BLaER1 treated with 17β-estradiol and CSF1 and Interleukin-3, amounts not matched to agents 10 nM and 100 nM (cell line): ENCODE results near the gene RRP36.

Source experiments
- H3K27ac ChIP-seq, 11 experiments: shearing (Covaris generic); formaldehyde crosslinking; 2 replicates each; pipeline ENCODE4 v1.8.1; 2022
- H3K27me3 ChIP-seq, 11 experiments: shearing (Covaris generic); formaldehyde crosslinking; 2 replicates each; pipeline ENCODE4 v1.8.1; 2022
- H3K36me3 ChIP-seq, 11 experiments: shearing (Covaris generic); formaldehyde crosslinking; 2 replicates each; pipeline ENCODE4 v1.8.1; 2022
- H3K4me1 ChIP-seq, 10 experiments: shearing (Covaris generic); formaldehyde crosslinking; 2 replicates each; pipeline ENCODE4 v1.8.1; 2022
- H3K4me2 ChIP-seq, 11 experiments: shearing (Covaris generic); formaldehyde crosslinking; 2 replicates each; pipeline ENCODE4 v1.8.1; 2022
- H3K4me3 ChIP-seq, 10 experiments: shearing (Covaris generic); formaldehyde crosslinking; 2 replicates each; pipeline ENCODE4 v1.8.1; 2022
- H3K9ac ChIP-seq, 11 experiments: shearing (Covaris generic); formaldehyde crosslinking; 2 replicates each; pipeline ENCODE4 v1.8.1; 2022
- H3K9me3 ChIP-seq, 11 experiments: shearing (Covaris generic); formaldehyde crosslinking; replicated peaks in 1 of 11; 2 replicates each; pipeline ENCODE4 v1.8.1; 2022
- H4K20me1 ChIP-seq, 11 experiments: shearing (Covaris generic); formaldehyde crosslinking; 2 replicates each; pipeline ENCODE4 v1.8.1; 2022
- Cebpa-rat ChIP-seq, 11 experiments: shearing (Covaris generic); IDR thresholded peaks; 2 replicates each; pipeline ENCODE4 v1.8.1; 2022

The RRP36 gene, protein sequence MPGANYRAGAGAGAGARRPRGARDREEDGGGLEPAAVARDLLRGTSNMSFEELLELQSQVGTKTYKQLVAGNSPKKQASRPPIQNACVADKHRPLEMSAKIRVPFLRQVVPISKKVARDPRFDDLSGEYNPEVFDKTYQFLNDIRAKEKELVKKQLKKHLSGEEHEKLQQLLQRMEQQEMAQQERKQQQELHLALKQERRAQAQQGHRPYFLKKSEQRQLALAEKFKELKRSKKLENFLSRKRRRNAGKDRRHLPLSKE

DNA sequence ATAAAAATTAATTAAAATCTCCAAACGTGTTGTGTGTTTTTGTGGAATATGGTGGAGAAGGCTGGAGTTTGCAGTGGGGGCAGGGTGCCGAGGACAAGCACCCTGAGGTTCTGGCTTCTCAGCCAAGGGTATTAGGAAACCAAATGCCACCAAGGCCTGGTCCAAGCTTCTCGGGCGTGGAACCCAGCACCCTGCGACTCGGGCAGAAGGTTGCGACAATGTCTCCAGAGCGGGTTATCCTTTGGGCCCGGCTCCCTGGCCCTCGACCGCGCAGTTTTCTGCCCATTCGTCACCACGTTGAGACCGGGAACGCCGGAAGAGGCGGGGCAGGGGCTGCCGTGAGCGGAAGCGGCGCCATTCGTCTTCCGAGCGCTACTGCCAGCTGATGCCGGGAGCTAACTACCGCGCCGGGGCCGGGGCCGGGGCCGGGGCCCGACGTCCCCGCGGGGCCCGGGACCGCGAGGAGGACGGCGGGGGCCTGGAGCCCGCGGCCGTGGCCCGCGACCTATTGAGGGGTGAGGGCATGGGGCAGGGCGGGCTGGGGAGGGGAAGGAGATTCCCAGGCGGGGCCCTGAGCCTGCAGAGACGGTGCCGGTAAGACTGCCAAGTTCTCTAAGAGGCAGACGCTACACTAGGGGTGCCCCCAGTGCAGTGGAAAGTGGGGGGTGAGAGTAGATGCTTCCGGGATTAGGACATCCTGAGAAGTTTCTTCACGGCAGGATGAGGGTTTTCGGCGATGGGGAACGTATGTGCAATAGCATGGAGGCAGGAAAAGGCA lies at the start of gene RRP36:
RRP36 (plus strand) TSS at position 354 of the 778 bp plus-strand sequence; CDS start at position 386, 32 bp downstream.
- Histone ChIP-seq H3K4me1 (peaks cover 29 to 63% (median 45%) of the 10 kb centered on the region in 10 experiments), H3K27me3 (no peaks in the 10 kb centered on the region), H3K4me2 (peak within 1 kb of the TSS; percentile 60 to 97 (median 86)), H3K36me3 (peaks cover 69 to 84% (median 76%) of the 10 kb centered on the region in 11 experiments), H3K9me3 (no peaks in the 10 kb centered on the region), H3K27ac (peak within 1 kb of the TSS; percentile 17 to 89 (median 77); a peak in 21 of 22 replicates), H3K4me3 (peak within 1 kb of the TSS; percentile 78 to 98 (median 88)), H4K20me1 (peaks cover 9 to 58% (median 30%) of the 10 kb centered on the region in 11 experiments; a peak in 18 of 22 replicates), H3K9ac (peak within 1 kb of the TSS; percentile 79 to 89 (median 84))
- peak in 3 of 11 experiments; percentile 11 to 46 (median 41); a peak in 2 of 22 replicates for TF ChIP-seq Cebpa-rat (IDR thresholded peaks at IDR 0.05)

DNA sequence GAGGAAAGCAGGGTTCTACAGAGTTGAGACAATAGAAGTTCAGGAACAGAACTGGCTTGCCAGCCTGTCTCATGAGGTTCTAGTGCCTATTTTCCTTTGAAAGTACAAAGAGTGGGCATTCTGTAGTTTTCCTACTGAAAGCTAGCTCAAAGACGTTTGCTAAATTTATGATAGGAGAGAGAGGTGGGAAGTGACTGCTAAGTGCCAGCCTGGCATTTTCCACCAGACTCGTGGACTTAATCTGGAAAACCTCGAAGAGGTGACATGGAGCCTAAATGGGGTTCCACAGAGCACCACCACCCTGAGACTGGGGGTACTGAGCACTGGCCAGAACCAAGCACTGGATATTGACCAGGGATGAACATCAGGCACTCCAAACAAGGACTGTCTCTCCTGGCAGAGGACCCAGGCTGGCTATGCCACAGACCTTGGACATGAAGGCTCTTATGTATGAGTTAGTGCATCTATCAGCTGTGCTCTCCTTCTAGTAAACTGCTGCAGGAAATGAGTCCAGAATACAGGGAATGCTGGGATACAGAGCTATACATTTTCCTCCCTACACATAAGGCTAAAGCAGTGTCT lies 49.6 kb upstream of the RRP36 start:
- Histone ChIP-seq H4K20me1 (peaks cover 0 to 40% (median 13%) of the 10 kb centered on the region in 11 experiments; a peak in 8 of 22 replicates), H3K4me3 (no peak overlapping the region), H3K27ac (peak overlapping the region in 5 of 11 experiments; percentile 4 to 60 (median 45); a peak in 9 of 22 replicates), H3K27me3 (no peaks in the 10 kb centered on the region), H3K4me2 (peak overlapping the region in 7 of 11 experiments; percentile 12 to 73 (median 64); a peak in 13 of 22 replicates), H3K4me1 (peaks cover 14 to 58% (median 37%) of the 10 kb centered on the region in 10 experiments; a peak in 19 of 20 replicates), H3K9me3 (no peaks in the 10 kb centered on the region), H3K36me3 (peaks cover 39 to 73% (median 53%) of the 10 kb centered on the region in 11 experiments), H3K9ac (no peak overlapping the region)
- TF ChIP-seq Cebpa-rat (IDR thresholded peaks at IDR 0.05) = no peak

DNA sequence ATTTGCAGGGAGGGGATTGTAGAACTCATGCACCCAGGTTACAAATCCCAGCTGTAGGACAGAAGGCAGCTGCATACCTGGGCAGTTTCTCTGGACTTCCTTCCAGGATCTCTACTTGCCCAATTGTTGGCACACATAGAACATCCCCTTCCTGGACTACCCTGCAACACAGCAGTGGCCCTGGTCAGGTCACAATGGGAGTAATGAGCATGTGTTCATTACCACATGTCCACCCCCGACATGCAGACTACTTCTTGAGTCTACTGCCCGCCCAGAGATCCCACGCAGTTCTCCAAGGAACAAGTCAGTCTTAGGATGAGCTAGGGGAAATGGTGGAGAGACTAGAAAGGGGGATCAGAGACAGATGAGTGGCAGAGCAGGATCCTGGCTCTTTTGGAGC lies 47.5 kb upstream of the RRP36 start:
- no peak overlapping the region for H3K4me3 ChIP-seq
- no peak overlapping the region for H3K4me2 ChIP-seq
- no peak overlapping the region for H3K27ac ChIP-seq
- peaks cover 0 to 34% (median 15%) of the 10 kb centered on the region in 11 experiments; a peak in 11 of 22 replicates for H4K20me1 ChIP-seq
- H3K9me3 ChIP-seq = no peaks in the 10 kb centered on the region
- no peak for TF ChIP-seq Cebpa-rat (IDR thresholded peaks at IDR 0.05)
- peaks cover 20 to 52% (median 40%) of the 10 kb centered on the region in 11 experiments; a peak in 21 of 22 replicates for H3K36me3 ChIP-seq
- H3K4me1 ChIP-seq = peaks cover 28 to 57% (median 43%) of the 10 kb centered on the region in 10 experiments
- H3K9ac ChIP-seq = no peak overlapping the region
- H3K27me3 ChIP-seq = no peaks in the 10 kb centered on the region

DNA sequence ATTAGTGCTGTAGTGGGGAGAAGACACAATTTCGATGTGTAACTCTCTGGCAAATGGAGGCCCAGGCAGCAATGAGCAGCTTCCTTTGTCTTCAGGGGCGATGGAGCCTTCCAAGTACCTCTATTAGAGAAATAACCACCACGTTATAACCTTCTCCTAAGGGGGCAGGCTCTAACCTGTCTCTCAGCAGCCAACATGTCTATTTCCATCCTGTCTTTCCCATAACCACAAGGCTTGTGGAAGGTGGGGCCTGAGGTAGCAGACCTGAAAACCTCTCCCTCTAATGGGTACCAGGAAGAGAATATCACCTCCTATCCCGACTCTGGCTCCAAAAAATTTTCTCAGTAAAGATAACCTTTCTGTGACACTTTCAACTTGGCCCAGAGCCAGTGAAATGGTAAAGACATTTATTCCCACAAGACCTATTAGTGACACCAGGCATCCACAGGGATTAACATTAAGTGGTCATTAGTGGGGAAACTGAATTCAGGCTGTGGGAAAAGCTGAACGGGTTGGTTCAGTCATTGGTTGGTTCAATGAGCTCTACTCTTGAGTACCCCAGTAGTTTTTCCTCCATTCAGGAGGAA lies 46.4 kb upstream of the RRP36 start:
- peak overlapping the region in 8 of 11 experiments; percentile 4 to 99 (median 92); a peak in 5 of 22 replicates for H3K4me2 ChIP-seq
- no peak overlapping the region for H3K4me3 ChIP-seq
- peaks cover 0 to 34% (median 15%) of the 10 kb centered on the region in 11 experiments; a peak in 11 of 22 replicates for H4K20me1 ChIP-seq
- peaks cover 35 to 58% (median 50%) of the 10 kb centered on the region in 10 experiments for H3K4me1 ChIP-seq
- no peaks in the 10 kb centered on the region for H3K9me3 ChIP-seq
- H3K36me3 ChIP-seq = peaks cover 11 to 41% (median 29%) of the 10 kb centered on the region in 11 experiments; a peak in 19 of 22 replicates
- no peaks in the 10 kb centered on the region for H3K27me3 ChIP-seq
- H3K27ac ChIP-seq = no peak overlapping the region
- no peak for TF ChIP-seq Cebpa-rat (IDR thresholded peaks at IDR 0.05)
- no peak overlapping the region for H3K9ac ChIP-seq

DNA sequence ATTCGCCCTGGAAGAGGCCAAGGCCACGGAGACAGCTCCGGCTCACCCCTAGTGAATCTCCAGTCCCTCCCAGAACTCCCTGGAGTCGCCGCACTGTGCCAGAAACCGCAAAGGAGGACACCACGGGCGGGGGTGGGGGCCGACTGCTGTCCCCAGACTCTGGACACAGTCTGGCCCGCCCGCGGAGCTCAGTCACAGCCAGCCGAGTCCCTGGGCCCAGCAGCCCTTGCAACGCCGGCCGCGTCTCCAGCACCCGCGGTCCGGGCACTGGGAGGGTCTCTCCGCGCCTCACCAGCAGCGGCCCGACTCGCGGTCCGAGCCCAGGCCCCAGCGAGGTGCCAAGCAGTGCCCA lies 43.0 kb upstream of the RRP36 start:
- Histone ChIP-seq H3K4me1 (peaks cover 37 to 64% (median 48%) of the 10 kb centered on the region in 10 experiments), H3K27me3 (no peaks in the 10 kb centered on the region), H3K4me3 (peak overlapping the region; percentile 81 to 99 (median 93)), H3K4me2 (peak overlapping the region; percentile 89 to 99 (median 97)), H3K9ac (peak overlapping the region; percentile 92 to 98 (median 94)), H3K36me3 (peaks cover 10 to 23% (median 16%) of the 10 kb centered on the region in 11 experiments; a peak in 18 of 22 replicates), H4K20me1 (peaks cover 0 to 18% (median 6%) of the 10 kb centered on the region in 11 experiments; a peak in 9 of 22 replicates), H3K27ac (peak overlapping the region; percentile 82 to 98 (median 91)), H3K9me3 (no peaks in the 10 kb centered on the region)
- TF ChIP-seq Cebpa-rat (IDR thresholded peaks at IDR 0.05) = no peak

DNA sequence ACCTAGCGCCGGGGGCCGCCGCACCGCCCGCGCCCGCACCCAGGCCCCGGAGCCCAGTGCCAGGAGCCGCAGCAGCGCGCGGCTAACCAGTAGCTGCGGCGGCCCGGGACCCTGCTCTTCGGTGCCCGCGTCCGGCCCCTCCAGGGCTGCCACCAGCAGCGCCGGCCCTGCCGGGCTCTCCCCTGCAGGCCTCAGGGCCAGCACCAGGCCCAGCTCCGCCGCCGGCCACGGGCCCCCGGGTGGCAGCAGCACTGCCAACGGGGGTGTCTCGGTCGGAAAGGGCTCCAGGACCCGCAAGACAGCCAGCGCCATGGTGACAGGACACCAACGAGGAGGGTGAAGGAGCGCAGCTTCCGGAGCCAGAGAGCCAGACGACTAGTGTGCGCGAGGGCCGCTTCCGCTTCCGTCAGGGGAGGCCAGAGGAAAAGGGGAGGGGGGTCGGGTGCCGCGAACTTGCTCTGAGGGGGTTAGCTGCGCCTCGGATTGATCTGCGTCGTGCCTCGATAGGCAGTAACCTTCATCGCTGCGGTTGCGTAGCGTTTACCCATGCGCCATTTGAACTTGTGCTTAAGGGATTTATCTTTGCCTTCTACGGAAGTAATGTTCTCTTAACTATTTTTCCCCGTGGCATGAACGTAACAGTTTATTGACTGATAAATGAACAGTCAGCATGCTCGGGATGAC lies 42.4 kb upstream of the RRP36 start, which contains the start of gene PEX6:
PEX6 (minus strand) TSS at position 343 of the 684 bp plus-strand sequence; CDS start at position 312, 31 bp downstream.
- H3K27me3 ChIP-seq = no peaks in the 10 kb centered on the region
- H3K4me2 ChIP-seq = peak within 1 kb of the TSS; percentile 89 to 99 (median 97)
- peaks cover 5 to 18% (median 11%) of the 10 kb centered on the region in 11 experiments; a peak in 16 of 22 replicates for H3K36me3 ChIP-seq
- no peaks in the 10 kb centered on the region for H3K9me3 ChIP-seq
- peaks cover 42 to 69% (median 53%) of the 10 kb centered on the region in 10 experiments for H3K4me1 ChIP-seq
- peak within 1 kb of the TSS; percentile 81 to 99 (median 93) for H3K4me3 ChIP-seq
- peaks cover 0 to 16% (median 5%) of the 10 kb centered on the region in 11 experiments; a peak in 8 of 22 replicates for H4K20me1 ChIP-seq
- H3K9ac ChIP-seq = peak within 1 kb of the TSS; percentile 92 to 98 (median 94)
- peak within 1 kb of the TSS; percentile 82 to 98 (median 91) for H3K27ac ChIP-seq
- no peak for TF ChIP-seq Cebpa-rat (IDR thresholded peaks at IDR 0.05)

DNA sequence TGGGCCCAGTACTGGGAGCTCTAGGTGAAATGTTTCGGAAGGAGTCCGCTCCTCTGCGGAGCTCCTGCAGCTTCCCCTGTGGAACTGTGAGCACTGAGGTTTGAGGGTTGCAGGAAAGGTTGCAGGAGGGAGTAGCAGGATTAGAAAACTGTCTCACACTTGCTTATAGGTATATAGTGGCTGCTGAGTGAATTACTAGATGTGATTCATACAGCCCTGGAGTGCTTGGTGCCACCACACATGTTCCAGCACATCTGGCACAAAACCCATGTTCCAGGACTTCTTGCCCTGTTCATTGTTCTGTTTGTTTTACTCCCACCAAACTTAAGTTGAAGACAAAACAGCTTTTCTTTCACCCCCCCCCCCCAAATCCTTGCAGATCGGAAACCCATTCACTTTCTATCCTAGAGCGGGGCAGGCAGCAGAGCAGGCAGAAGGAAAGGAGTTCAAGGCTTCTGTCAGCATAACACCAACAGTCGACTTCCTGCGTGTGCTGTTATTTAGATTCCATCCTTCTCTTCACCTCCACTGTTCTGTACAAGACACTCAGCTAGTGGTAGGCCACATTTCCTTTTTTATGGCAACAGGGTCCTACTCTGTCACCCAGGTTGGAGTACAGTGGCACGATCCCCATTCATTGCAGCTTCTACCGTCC lies 41.8 kb upstream of the RRP36 start:
- peak overlapping the region; percentile 82 to 98 (median 91) for H3K27ac ChIP-seq
- H4K20me1 ChIP-seq = peaks cover 0 to 15% (median 5%) of the 10 kb centered on the region in 11 experiments; a peak in 6 of 22 replicates
- H3K9me3 ChIP-seq = no peaks in the 10 kb centered on the region
- no peak for TF ChIP-seq Cebpa-rat (IDR thresholded peaks at IDR 0.05)
- no peaks in the 10 kb centered on the region for H3K27me3 ChIP-seq
- peak overlapping the region; percentile 92 to 98 (median 94) for H3K9ac ChIP-seq
- peak overlapping the region; percentile 81 to 99 (median 93) for H3K4me3 ChIP-seq
- H3K36me3 ChIP-seq = peaks cover 3 to 16% (median 8%) of the 10 kb centered on the region in 11 experiments; a peak in 13 of 22 replicates
- H3K4me2 ChIP-seq = peak overlapping the region; percentile 89 to 99 (median 97)
- peaks cover 42 to 69% (median 53%) of the 10 kb centered on the region in 10 experiments for H3K4me1 ChIP-seq
